ENCODE results near the gene ECM1. TPM values are rescaled to one million over a fixed set of nuclear protein-coding genes. Genes with fewer than 3 reads are reported as not detected.

The ECM1 gene
- total and polyA plus RNA-seq, 2 experiments from 2014 or later: 160 to 282 TPM

- Histone ChIP-seq H3K9me3 (ENCODE audit: low read depth) (no peaks in the 10 kb centered on the region), H3K27me3 (replicated peaks; ENCODE audit: insufficient read depth) (no peaks in the 10 kb centered on the region), H3K9me2 (ENCODE audit: insufficient read depth) (no peaks in the 10 kb centered on the region), H3F3A (ENCODE audit: insufficient read depth) (peaks cover 20% of the 10 kb centered on the region), H3K9ac (peak overlapping the region; percentile 85), H2AFZ (peak overlapping the region; percentile 34; the same call in 1 of the 2 replicates), H3K36me3 (ENCODE audit: low read depth) (no peaks in the 10 kb centered on the region), H3K4me2 (ENCODE audit: unreplicated experiment) (peak overlapping the region; percentile 85), H4K20me1 (ENCODE audit: insufficient read depth) (no peaks in the 10 kb centered on the region), H3K4me1 (ENCODE audit: insufficient read depth) (peaks cover 29% of the 10 kb centered on the region), H3K4me3 (peak overlapping the region; percentile 70), H3K79me2 (ENCODE audit: insufficient read depth) (0 out of 2 replicates have a peak, but pooled peaks cover 3% of the 10 kb centered on the region), H3K27ac (peak overlapping the region; percentile 86)
- TF ChIP-seq EZH2 (IDR thresholded peaks at IDR 0.05; ENCODE audit: insufficient read depth, poor library complexity, severe bottlenecking): no peak
- TF ChIP-seq EZH2phosphoT487 (IDR thresholded peaks at IDR 0.05; ENCODE audit: insufficient read depth, low read depth): no peak
- in situ Hi-C loops (cut with MboI): no loop called here
- DNase-seq: peak; percentile 72
- 3 to 5% methylated on average over 21 to 27 of the region's 43 CpGs for WGBS, 2 experiments (ENCODE audit: low coverage in 1 of 2, low lambda C conversion rate in 2 of 2, missing lambda C conversion rate in 2 of 2)
These were observed 41.8 kb downstream of the ECM1 start for GRCh38 chr1:150549496-150550221.

- H3K4me2 ChIP-seq (ENCODE audit: unreplicated experiment): peak overlapping the region; percentile 85
- peak overlapping the region; percentile 85 for H3K9ac ChIP-seq
- H3K9me2 ChIP-seq (ENCODE audit: insufficient read depth): no peaks in the 10 kb centered on the region
- H3K4me3 ChIP-seq: peak overlapping the region; percentile 70
- 0 out of 2 replicates have a peak, but pooled peaks cover 3% of the 10 kb centered on the region for H3K79me2 ChIP-seq (ENCODE audit: insufficient read depth)
- no peaks in the 10 kb centered on the region for H4K20me1 ChIP-seq (ENCODE audit: insufficient read depth)
- H3K27ac ChIP-seq: peak overlapping the region; percentile 86
- in situ Hi-C loops (cut with MboI): no loop called here
- DNase-seq: peak; percentile 46
- no peaks in the 10 kb centered on the region for H3K36me3 ChIP-seq (ENCODE audit: low read depth)
- H2AFZ ChIP-seq: no peak overlapping the region
- TF ChIP-seq EZH2 (IDR thresholded peaks at IDR 0.05; ENCODE audit: insufficient read depth, poor library complexity, severe bottlenecking): no peak
- no peak for TF ChIP-seq EZH2phosphoT487 (IDR thresholded peaks at IDR 0.05; ENCODE audit: insufficient read depth, low read depth)
- H3F3A ChIP-seq (ENCODE audit: insufficient read depth): peaks cover 20% of the 10 kb centered on the region
- H3K4me1 ChIP-seq (ENCODE audit: insufficient read depth): peaks cover 29% of the 10 kb centered on the region
- 15 to 21% methylated on average over 16 to 22 of the region's 22 CpGs for WGBS, 2 experiments (ENCODE audit: low coverage in 1 of 2, low lambda C conversion rate in 2 of 2, missing lambda C conversion rate in 2 of 2)
- no peaks in the 10 kb centered on the region for H3K27me3 ChIP-seq (replicated peaks; ENCODE audit: insufficient read depth)
- H3K9me3 ChIP-seq (ENCODE audit: low read depth): no peaks in the 10 kb centered on the region
These were observed 42.5 kb downstream of the ECM1 start for GRCh38 chr1:150550222-150551050.

GRCh38 chr1:150551051-150551783 lies 43.3 kb downstream of the ECM1 start:
- peak overlapping the region; percentile 70; the same call in 1 of the 2 replicates for H3K4me3 ChIP-seq
- 0 out of 2 replicates have a peak, but pooled peaks cover 3% of the 10 kb centered on the region for H3K79me2 ChIP-seq (ENCODE audit: insufficient read depth)
- in situ Hi-C loops (cut with MboI): no loop called here
- H3K4me1 ChIP-seq (ENCODE audit: insufficient read depth): peaks cover 29% of the 10 kb centered on the region
- no peaks in the 10 kb centered on the region for H3K9me3 ChIP-seq (ENCODE audit: low read depth)
- 0 out of 2 replicates have a peak, but pooled peaks cover 3% of the 10 kb centered on the region for H3K36me3 ChIP-seq (ENCODE audit: low read depth)
- H3K27me3 ChIP-seq (replicated peaks; ENCODE audit: insufficient read depth): no peaks in the 10 kb centered on the region
- no peak overlapping the region for H2AFZ ChIP-seq
- H3K27ac ChIP-seq: peak overlapping the region; percentile 86
- no peaks in the 10 kb centered on the region for H3K9me2 ChIP-seq (ENCODE audit: insufficient read depth)
- peaks cover 20% of the 10 kb centered on the region for H3F3A ChIP-seq (ENCODE audit: insufficient read depth)
- peak; percentile 65 for DNase-seq
- no peak for TF ChIP-seq EZH2 (IDR thresholded peaks at IDR 0.05; ENCODE audit: insufficient read depth, poor library complexity, severe bottlenecking)
- TF ChIP-seq EZH2phosphoT487 (IDR thresholded peaks at IDR 0.05; ENCODE audit: insufficient read depth, low read depth): no peak
- peak overlapping the region; percentile 85 for H3K4me2 ChIP-seq (ENCODE audit: unreplicated experiment)
- no peaks in the 10 kb centered on the region for H4K20me1 ChIP-seq (ENCODE audit: insufficient read depth)
- H3K9ac ChIP-seq: peak overlapping the region; percentile 85
- 58 to 59% methylated on average over 11 of the region's 11 CpGs for WGBS, 2 experiments (ENCODE audit: low coverage in 1 of 2, low lambda C conversion rate in 2 of 2, missing lambda C conversion rate in 2 of 2)

GRCh38 chr1:150551784-150552127 lies 43.8 kb downstream of the ECM1 start:
- Histone ChIP-seq H3K4me1 (ENCODE audit: insufficient read depth) (peaks cover 29% of the 10 kb centered on the region), H3K79me2 (ENCODE audit: insufficient read depth) (0 out of 2 replicates have a peak, but pooled peaks cover 3% of the 10 kb centered on the region), H3K9me2 (ENCODE audit: insufficient read depth) (no peaks in the 10 kb centered on the region), H3K27me3 (replicated peaks; ENCODE audit: insufficient read depth) (no peaks in the 10 kb centered on the region), H3K4me3 (no peak overlapping the region), H3K9ac (peak overlapping the region; percentile 85), H3K4me2 (ENCODE audit: unreplicated experiment) (peak overlapping the region; percentile 63), H3K27ac (peak overlapping the region; percentile 86), H3K36me3 (ENCODE audit: low read depth) (0 out of 2 replicates have a peak, but pooled peaks cover 3% of the 10 kb centered on the region), H2AFZ (no peak overlapping the region), H4K20me1 (ENCODE audit: insufficient read depth) (no peaks in the 10 kb centered on the region), H3K9me3 (ENCODE audit: low read depth) (no peaks in the 10 kb centered on the region), H3F3A (ENCODE audit: insufficient read depth) (peaks cover 20% of the 10 kb centered on the region)
- no peak for TF ChIP-seq EZH2phosphoT487 (IDR thresholded peaks at IDR 0.05; ENCODE audit: insufficient read depth, low read depth)
- TF ChIP-seq EZH2 (IDR thresholded peaks at IDR 0.05; ENCODE audit: insufficient read depth, poor library complexity, severe bottlenecking): no peak
- in situ Hi-C loops (cut with MboI): no loop called here
- WGBS, 2 experiments (ENCODE audit: low coverage in 1 of 2, low lambda C conversion rate in 2 of 2, missing lambda C conversion rate in 2 of 2): 56 to 64% methylated on average over 1 of the region's 1 CpG
- peak; percentile 30 for DNase-seq

Measured in GM23248 (cell line).